ENCODE data around the gene ATF4.

Gene ATF4, protein sequence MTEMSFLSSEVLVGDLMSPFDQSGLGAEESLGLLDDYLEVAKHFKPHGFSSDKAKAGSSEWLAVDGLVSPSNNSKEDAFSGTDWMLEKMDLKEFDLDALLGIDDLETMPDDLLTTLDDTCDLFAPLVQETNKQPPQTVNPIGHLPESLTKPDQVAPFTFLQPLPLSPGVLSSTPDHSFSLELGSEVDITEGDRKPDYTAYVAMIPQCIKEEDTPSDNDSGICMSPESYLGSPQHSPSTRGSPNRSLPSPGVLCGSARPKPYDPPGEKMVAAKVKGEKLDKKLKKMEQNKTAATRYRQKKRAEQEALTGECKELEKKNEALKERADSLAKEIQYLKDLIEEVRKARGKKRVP

DNA sequence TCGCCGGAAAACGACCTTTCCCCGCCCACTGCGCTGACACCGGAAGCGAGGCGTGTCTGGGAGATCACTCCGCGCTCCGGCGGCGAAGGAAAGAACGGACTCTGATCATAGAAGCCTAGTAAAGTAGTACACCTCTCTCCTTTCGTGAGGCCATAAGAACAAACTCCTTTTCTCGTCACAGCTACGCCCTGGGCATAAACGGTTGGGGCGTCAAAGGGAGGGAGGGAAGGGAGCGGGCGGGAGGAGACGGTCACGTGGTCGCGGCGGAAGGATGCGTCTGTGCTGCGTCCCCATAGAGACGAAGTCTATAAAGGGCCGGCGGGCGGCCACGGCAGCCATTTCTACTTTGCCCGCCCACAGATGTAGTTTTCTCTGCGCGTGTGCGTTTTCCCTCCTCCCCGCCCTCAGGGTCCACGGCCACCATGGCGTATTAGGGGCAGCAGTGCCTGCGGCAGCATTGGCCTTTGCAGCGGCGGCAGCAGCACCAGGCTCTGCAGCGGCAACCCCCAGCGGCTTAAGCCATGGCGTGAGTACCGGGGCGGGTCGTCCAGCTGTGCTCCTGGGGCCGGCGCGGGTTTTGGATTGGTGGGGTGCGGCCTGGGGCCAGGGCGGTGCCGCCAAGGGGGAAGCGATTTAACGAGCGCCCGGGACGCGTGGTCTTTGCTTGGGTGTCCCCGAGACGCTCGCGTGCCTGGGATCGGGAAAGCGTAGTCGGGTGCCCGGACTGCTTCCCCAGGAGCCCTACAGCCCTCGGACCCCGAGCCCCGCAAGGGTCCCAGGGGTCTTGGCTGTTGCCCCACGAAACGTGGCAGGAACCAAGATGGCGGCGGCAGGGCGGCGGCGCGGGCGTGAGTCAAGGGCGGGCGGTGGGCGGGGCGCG lies at the start of gene ATF4:
ATF4 (plus strand) TSS at position 337 of the 880 bp plus-strand sequence. CDS start 884 bp downstream, outside the sequence.
- Mint-ChIP-seq H3K36me3 (ENCODE audit: low read depth) (peaks cover 95% of the 10 kb centered on the region), H3K4me3 (peak within 1 kb of the TSS; percentile 96), H3K27me3 (no peaks in the 10 kb centered on the region), H3K27ac (peak within 1 kb of the TSS; percentile 99), H3K4me1 (ENCODE audit: low read depth) (peaks cover 68% of the 10 kb centered on the region), H3K9me3 (no peaks in the 10 kb centered on the region)
- DNase-seq = peak; percentile 95

DNA sequence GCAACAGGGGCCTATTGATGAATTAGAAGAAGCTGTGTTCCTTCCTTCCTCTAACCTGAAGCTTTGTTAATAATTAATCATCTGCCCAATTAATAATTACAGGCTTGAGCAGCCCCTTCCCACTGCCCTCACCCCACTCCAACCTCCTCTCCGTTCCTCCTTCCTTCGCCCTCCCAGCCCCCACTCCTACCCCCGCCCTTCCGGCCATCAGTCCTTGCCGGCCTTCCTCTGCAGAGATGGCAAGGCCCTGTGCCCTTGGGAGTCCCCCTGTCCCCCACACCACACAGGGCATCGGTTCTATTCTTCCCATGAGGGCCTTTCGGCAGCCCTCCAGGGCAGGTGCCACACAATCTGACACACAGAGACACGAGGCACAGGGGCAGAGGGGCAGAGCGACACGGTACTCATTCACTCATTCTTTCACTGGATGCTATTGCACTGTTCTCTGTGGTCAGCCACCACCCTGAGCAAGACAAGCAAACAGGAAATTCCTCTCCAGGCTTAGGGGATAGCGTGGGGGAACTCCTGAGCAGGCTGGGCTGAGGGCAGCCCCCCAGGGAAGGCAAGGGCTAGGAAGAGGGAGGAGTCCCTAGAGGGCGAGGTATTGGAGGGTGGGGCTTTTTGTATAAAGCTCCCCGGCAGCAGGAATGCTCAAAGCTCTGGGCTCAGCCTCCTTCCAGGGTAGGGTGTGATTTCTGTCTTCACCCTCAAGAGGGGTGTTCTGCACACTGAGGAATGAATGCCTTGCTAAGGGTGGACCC lies 48.8 kb upstream of the ATF4 start:
- no peaks in the 10 kb centered on the region for H3K36me3 Mint-ChIP-seq (ENCODE audit: low read depth)
- no peaks in the 10 kb centered on the region for H3K27me3 Mint-ChIP-seq
- no peak overlapping the region for H3K4me3 Mint-ChIP-seq
- H3K9me3 Mint-ChIP-seq = no peaks in the 10 kb centered on the region
- H3K4me1 Mint-ChIP-seq (ENCODE audit: low read depth) = peaks cover 16% of the 10 kb centered on the region
- no peak overlapping the region for H3K27ac Mint-ChIP-seq
- no peak for DNase-seq

DNA sequence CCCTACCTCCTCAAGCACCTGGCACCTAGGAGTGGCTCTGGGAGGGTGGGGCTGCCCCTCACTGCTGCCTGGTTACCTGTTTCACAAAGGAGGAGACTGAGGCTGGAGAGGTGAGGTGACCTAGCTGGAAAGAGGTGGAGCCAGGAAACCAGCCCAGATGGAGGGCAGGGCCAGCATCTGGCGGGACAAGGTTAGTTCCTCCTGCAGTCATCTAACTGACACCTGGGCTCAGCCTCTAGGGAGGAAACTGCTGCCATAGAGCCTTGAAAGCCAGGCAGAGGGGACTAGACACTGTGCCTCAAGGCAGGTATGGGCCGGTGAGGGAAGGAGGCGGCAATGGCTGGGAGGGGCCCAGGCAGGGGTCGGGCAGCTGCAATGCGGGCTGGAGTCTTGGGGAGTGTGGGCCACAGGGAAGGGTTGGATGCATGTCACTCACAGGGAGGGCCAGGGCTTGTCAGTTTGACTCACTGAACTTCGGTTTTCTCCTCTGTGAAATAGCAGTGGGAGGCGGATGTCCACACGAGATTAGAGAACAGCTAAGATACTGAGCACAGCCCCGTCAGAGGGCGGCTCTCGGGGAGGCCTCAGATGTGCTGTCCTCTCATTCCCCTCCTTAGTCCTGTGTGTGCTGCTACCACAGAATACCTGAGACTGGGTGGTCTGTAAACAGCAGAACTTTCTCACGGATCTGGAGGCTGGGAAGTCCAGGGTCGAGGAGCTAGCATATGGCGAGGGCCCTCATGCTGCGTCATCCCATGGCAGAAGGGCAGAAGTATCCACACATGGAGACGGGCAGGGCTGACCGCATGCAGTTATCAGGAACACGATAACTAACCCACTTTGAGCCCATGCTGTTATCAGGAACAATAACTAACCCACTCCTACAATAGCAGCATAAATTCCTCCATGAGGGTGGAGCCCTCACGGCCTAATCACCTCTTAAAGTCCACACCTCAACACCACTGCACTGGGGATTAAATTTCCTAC lies 47.5 kb upstream of the ATF4 start:
- Mint-ChIP-seq H3K9me3 (no peaks in the 10 kb centered on the region), H3K27me3 (no peaks in the 10 kb centered on the region), H3K4me1 (ENCODE audit: low read depth) (peaks cover 16% of the 10 kb centered on the region), H3K27ac (no peak overlapping the region), H3K4me3 (no peak overlapping the region), H3K36me3 (ENCODE audit: low read depth) (no peaks in the 10 kb centered on the region)
- DNase-seq = no peak

DNA sequence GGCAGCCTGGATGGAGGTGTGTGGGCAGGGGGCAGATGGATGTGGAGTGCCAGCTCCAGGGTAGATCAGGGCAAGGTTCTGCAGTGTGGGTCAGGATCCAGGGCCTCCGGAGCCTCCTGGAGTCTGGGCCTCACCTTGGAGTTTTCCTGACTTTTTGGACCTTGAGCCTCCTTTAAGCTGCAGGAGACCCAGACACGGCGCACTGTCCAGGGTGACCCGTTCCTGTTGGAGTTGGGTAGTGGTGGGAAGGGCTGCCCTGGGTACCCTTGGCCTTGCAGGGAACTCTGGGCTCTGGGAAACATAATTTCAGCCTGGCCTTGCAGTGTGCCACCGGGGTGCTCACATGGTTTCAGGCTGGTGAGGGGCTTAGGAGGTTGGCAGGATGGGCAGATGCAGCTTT lies 46.5 kb upstream of the ATF4 start:
- no peaks in the 10 kb centered on the region for H3K36me3 Mint-ChIP-seq (ENCODE audit: low read depth)
- no peaks in the 10 kb centered on the region for H3K27me3 Mint-ChIP-seq
- DNase-seq = no peak
- peaks cover 16% of the 10 kb centered on the region for H3K4me1 Mint-ChIP-seq (ENCODE audit: low read depth)
- H3K27ac Mint-ChIP-seq = no peak overlapping the region
- H3K9me3 Mint-ChIP-seq = no peaks in the 10 kb centered on the region
- no peak overlapping the region for H3K4me3 Mint-ChIP-seq

DNA sequence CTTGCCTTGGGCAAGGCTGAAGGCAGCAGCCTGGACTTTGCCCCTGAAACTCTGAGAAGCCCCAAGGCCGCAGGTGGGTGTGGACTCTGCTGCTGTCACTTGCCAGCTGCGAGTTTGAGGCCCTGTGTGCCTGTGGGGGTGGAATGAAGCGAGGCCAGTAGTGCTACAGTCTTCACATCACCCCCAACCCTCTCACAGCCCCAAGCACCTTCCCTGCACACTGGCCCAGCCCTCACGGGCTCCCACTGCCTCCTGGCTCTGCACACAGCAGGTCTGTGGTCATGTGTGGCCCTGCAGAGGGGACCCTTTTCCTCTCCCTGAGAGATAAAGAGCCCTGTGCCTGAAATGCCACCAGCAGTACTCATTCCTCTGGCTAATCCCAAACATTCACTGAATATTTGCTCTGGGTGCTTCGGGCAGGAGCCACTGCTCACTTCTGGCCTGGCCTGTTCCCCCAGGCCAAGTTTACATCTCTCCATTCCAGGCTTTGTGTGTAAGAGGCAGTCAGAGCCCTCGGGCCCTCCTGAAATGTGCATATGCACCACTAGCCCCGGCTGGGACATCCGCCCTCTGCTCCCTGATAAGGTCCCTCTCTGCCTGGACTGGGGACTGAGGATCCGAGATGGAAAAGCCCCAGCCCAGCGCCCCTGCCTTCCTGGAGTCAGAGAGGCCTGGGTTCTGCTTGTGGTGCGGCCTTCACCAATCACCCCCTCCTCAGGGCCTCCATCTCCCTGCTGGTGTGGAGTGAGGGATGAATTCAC lies 45.8 kb upstream of the ATF4 start:
- Mint-ChIP-seq H3K9me3 (no peaks in the 10 kb centered on the region), H3K4me3 (no peak overlapping the region), H3K27me3 (no peaks in the 10 kb centered on the region), H3K36me3 (ENCODE audit: low read depth) (no peaks in the 10 kb centered on the region), H3K4me1 (ENCODE audit: low read depth) (peaks cover 16% of the 10 kb centered on the region), H3K27ac (no peak overlapping the region)
- DNase-seq = no peak

DNA sequence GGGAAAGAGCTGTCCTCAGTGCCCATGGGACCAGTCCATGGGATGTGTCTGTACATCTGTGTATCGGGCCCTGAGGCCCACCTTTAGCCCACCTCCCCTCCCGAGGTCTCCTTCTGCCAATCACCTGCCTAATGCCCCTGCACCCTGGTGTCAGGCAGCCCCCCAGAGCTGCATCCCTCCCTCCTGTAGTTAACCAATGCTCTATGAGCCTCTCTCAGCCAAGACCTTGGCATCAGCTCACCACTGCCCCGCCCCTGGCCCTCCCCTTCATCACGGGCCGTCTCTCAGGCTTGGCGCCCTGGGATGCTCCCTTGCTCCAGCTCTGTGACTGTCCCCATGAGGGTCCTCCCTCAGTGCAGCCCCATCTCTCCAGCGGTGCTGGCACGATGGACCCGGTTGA lies 45.0 kb upstream of the ATF4 start:
- no peaks in the 10 kb centered on the region for H3K36me3 Mint-ChIP-seq (ENCODE audit: low read depth)

DNA sequence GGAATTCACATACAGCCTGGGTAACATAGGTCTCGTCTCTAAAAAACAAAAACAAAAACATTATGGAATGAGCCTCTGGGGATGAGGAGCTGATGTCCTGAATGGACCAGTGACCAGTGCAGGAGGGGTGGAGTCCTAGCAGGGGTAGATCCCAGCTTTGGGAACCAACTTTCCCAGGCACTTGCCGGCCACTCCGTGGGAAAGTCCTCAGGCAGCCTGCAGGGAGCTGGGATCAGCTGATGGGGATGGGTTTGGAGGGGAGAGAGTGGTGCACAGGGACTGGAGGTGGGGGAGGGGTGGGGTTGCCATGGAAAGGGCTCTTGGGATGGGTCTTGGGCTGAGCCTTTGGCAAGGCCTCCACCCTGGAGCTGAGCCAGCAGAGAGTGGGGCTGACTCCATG lies 44.5 kb upstream of the ATF4 start:
- H3K27ac Mint-ChIP-seq = no peak overlapping the region
- H3K4me1 Mint-ChIP-seq (ENCODE audit: low read depth) = peaks cover 16% of the 10 kb centered on the region
- H3K36me3 Mint-ChIP-seq (ENCODE audit: low read depth) = no peaks in the 10 kb centered on the region
- no peak for DNase-seq
- no peaks in the 10 kb centered on the region for H3K9me3 Mint-ChIP-seq
- H3K27me3 Mint-ChIP-seq = no peaks in the 10 kb centered on the region
- no peak overlapping the region for H3K4me3 Mint-ChIP-seq

More for the DNA sequence above, 45.0 kb upstream of the ATF4 start:
- Mint-ChIP-seq H3K27me3 (no peaks in the 10 kb centered on the region), H3K4me3 (no peak overlapping the region), H3K27ac (no peak overlapping the region), H3K9me3 (no peaks in the 10 kb centered on the region), H3K4me1 (ENCODE audit: low read depth) (peaks cover 16% of the 10 kb centered on the region)
- DNase-seq = no peak

DNA sequence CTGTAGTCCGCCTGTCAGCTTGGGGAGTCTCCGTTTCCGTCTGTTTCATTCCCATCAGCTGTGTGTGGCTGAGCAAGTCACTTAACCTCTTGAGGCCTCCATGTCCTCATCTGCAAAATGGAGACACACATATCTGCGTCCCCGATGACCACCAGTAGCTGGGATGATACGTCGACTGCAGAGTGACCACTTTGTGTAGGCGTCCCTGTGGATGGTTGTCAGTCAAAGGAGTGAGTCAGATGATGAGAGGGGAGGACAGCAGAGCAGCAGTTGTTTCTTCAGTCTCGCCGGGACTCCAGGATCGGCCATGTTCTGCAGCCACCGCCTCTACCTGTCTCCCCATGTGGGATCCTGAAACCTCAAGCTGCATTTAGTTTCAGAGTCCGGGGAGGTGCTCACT lies 43.7 kb upstream of the ATF4 start:
- Mint-ChIP-seq H3K4me3 (no peak overlapping the region), H3K27ac (no peak overlapping the region), H3K27me3 (no peaks in the 10 kb centered on the region), H3K4me1 (ENCODE audit: low read depth) (peaks cover 12% of the 10 kb centered on the region), H3K36me3 (ENCODE audit: low read depth) (no peaks in the 10 kb centered on the region), H3K9me3 (no peaks in the 10 kb centered on the region)
- DNase-seq = no peak

DNA sequence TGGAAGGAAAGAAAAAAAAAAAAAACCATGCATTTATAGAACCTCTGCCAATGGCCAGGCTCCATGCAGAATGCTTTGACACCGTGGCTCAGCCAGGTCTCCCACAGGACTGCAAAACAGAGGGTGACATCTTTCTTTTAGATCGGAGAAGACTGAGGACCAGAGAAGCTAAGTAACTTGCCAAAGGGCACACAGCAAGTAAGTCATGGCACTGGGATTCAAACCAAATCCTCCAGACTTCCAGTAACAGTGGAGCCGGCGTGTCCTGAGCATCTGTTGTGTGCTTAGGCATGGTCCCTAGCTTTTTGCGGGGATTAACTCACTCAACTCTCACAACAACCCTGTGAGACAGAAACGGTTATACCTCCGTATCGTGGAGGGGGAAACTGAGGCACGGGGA lies 42.8 kb upstream of the ATF4 start:
- no peak for DNase-seq
- H3K4me1 Mint-ChIP-seq (ENCODE audit: low read depth) = peaks cover 4% of the 10 kb centered on the region
- H3K27me3 Mint-ChIP-seq = no peaks in the 10 kb centered on the region
- no peak overlapping the region for H3K27ac Mint-ChIP-seq
- no peaks in the 10 kb centered on the region for H3K9me3 Mint-ChIP-seq
- H3K36me3 Mint-ChIP-seq (ENCODE audit: low read depth) = no peaks in the 10 kb centered on the region
- no peak overlapping the region for H3K4me3 Mint-ChIP-seq

DNA sequence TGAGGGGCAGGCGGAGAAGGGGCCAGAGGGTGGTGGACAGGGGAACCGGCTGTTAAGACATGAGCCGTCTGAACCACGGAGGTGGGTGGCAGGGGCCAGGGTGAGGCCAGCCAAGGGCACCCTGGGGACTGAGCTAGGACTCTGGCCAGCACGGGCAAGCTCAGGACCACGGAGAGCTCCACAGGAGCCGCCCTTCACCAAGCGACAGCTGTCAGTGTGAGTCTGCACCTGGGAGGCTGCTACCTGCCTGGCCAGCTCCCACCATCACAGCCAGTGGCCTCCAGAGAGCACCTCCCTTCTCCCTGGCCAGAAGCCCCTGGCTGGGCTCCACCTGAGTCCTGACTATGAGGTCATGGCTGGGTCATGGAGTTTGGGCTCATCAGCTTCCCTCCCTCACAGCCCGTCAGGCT lies 41.9 kb upstream of the ATF4 start:
- Mint-ChIP-seq H3K4me1 (ENCODE audit: low read depth) (no peaks in the 10 kb centered on the region), H3K4me3 (no peak overlapping the region), H3K27ac (no peak overlapping the region), H3K9me3 (no peaks in the 10 kb centered on the region), H3K27me3 (no peaks in the 10 kb centered on the region), H3K36me3 (ENCODE audit: low read depth) (no peaks in the 10 kb centered on the region)
- no peak for DNase-seq

DNA sequence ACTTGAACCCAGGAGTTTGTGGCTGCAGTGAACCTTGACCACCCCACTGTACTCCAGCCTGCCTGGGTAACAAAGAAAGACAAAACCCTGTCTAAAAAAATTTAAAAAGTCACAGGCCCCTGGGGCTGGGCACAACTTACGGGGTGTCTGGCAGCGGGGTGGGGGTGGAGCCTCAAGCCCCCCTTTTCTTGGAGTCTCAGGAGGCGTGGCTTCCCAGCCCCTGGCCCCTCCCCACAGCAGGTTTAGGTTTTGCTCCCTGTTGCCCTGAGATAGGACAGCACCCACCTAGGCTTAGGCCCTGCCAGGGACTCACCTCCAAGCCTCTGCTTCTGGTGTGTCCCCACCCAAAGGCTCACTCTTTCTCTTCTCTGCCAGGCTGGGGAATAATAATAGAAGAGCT lies 41.1 kb upstream of the ATF4 start:
- H3K27me3 Mint-ChIP-seq = no peaks in the 10 kb centered on the region
- no peak overlapping the region for H3K4me3 Mint-ChIP-seq
- no peak overlapping the region for H3K27ac Mint-ChIP-seq
- H3K36me3 Mint-ChIP-seq (ENCODE audit: low read depth) = no peaks in the 10 kb centered on the region
- H3K4me1 Mint-ChIP-seq (ENCODE audit: low read depth) = no peaks in the 10 kb centered on the region
- no peaks in the 10 kb centered on the region for H3K9me3 Mint-ChIP-seq
- no peak for DNase-seq

DNA sequence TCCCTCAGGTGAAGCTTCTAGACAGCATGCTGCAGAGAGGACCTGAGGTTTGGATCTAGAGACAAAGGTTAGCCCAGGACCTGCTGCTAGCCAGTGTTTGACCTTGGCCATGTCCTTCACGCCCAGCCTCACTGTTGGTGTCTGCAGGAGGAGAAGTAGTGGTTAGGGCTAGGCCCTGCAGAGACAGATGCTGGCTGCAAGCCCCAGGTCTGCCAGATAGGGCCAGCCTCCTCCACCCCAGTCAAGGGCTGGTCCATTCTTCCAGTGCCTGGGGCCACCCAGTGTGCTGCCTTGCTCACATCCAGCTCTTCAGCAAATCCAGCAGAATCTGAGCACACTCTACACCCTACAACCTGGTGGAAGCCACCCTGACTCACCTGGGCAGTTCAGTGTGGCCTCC lies 39.8 kb upstream of the ATF4 start:
- DNase-seq = no peak
- H3K36me3 Mint-ChIP-seq (ENCODE audit: low read depth) = no peaks in the 10 kb centered on the region
- no peak overlapping the region for H3K27ac Mint-ChIP-seq
- no peaks in the 10 kb centered on the region for H3K4me1 Mint-ChIP-seq (ENCODE audit: low read depth)
- H3K4me3 Mint-ChIP-seq = no peak overlapping the region
- H3K27me3 Mint-ChIP-seq = no peaks in the 10 kb centered on the region
- no peaks in the 10 kb centered on the region for H3K9me3 Mint-ChIP-seq

DNA sequence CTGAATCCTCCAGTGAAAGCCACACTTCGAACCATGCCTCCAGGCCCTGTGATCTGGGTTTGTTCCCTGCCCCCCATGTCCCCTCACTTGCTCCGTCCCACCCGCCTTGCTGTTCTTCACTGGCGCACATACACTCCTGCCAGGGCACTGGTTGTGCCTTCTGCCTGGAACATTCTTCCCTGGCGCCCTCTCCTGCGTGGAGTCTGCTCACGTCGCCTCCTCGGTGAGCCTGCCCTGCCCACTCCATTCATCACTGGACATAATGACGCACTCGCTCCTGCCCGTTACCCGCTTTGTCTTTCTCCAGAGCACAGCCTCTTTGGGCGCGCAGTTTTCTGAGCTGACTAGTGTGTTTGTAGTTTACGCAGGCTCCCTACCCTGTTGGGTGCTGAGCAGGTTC lies 39.3 kb upstream of the ATF4 start:
- no peaks in the 10 kb centered on the region for H3K36me3 Mint-ChIP-seq (ENCODE audit: low read depth)
- H3K4me1 Mint-ChIP-seq (ENCODE audit: low read depth) = no peaks in the 10 kb centered on the region
- H3K27me3 Mint-ChIP-seq = no peaks in the 10 kb centered on the region
- no peak for DNase-seq
- no peaks in the 10 kb centered on the region for H3K9me3 Mint-ChIP-seq
- H3K27ac Mint-ChIP-seq = no peak overlapping the region
- H3K4me3 Mint-ChIP-seq = no peak overlapping the region

Measured in activated T-cell treated with anti-CD3 and anti-CD28 coated beads, Interleukin-2, amount 50 U/mL, for 24 hours (primary cell).